Measurements from ENCODE around the gene ASIC4. TPM values are rescaled to one million over a fixed set of nuclear protein-coding genes. Genes with fewer than 3 reads are reported as not detected.

ASIC4 gene
- total RNA-seq, 6 experiments from 2014 or later = 0.05 to 0.19 (median 0.07) TPM; not detected in 3

DNA sequence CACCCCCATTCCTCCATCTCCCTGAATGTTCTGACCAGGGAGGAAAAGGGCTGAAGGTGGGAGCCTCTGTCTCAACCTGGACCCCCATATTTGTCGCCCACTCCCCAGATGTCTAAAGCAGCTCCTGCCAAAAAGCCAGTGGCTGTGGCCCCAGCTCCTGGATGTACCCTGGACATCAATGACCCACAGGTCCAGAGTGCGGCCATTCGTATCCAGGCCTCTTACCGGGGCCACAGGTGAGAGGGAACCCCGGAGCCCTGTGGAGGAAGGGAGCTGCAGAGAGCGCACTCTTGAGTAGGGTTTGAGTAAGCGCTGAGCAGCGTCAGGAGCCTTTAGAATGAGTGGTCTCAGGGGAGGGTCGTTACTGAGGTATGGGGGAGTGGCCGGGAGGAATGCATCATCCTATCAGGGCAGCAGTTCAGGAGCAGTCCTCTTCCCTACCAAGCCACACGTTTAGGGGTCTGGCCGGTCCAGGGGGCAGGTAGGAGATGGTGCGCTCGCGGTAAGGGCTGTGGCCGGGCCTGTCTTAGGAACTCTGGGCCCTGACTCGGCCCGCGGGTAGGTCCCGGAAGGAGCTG is 17.9 kb upstream of the ASIC4 start:
- H3K27me3 Mint-ChIP-seq (ENCODE audit: insufficient read depth) = peaks cover 5% of the 10 kb centered on the region
- peaks cover 4% of the 10 kb centered on the region for H3K36me3 Mint-ChIP-seq (ENCODE audit: low read depth)
- no peak overlapping the region for H3K4me3 Mint-ChIP-seq
- no peak overlapping the region; the same call in 1 of the 2 replicates for H3K27ac Mint-ChIP-seq
- no peaks in the 10 kb centered on the region for H3K9me3 Mint-ChIP-seq
- no peak for TF ChIP-seq CTCF (IDR thresholded peaks at IDR 0.05)
- DNase-seq = no peak
- peaks cover 36% of the 10 kb centered on the region for H3K4me1 Mint-ChIP-seq (ENCODE audit: low read depth)

- H3K4me3 Mint-ChIP-seq = peak overlapping the region; percentile 91
- TF ChIP-seq CTCF (IDR thresholded peaks at IDR 0.05) = no peak
- H3K27me3 Mint-ChIP-seq (ENCODE audit: insufficient read depth) = peaks cover 3% of the 10 kb centered on the region
Observed at GRCh38 chr2:219496825-219497494, 17.3 kb upstream of the ASIC4 start.

GRCh38 chr2:219497495-219498279 is 16.6 kb upstream of the ASIC4 start:
- DNase-seq = peak; percentile 85
- Mint-ChIP-seq H3K36me3 (ENCODE audit: low read depth) (no peaks in the 10 kb centered on the region; the same call in 1 of the 2 replicates), H3K27me3 (ENCODE audit: insufficient read depth) (peaks cover 2% of the 10 kb centered on the region), H3K4me1 (ENCODE audit: low read depth) (peaks cover 41% of the 10 kb centered on the region), H3K9me3 (no peaks in the 10 kb centered on the region), H3K4me3 (peak overlapping the region; percentile 91), H3K27ac (peak overlapping the region; percentile 88)
- no peak for TF ChIP-seq CTCF (IDR thresholded peaks at IDR 0.05)

More at GRCh38 chr2:219496825-219497494, 17.3 kb upstream of the ASIC4 start:
- H3K36me3 Mint-ChIP-seq (ENCODE audit: low read depth) = peaks cover 3% of the 10 kb centered on the region
- peaks cover 41% of the 10 kb centered on the region for H3K4me1 Mint-ChIP-seq (ENCODE audit: low read depth)
- no peak overlapping the region for H3K27ac Mint-ChIP-seq
- H3K9me3 Mint-ChIP-seq = no peaks in the 10 kb centered on the region
- no peak for DNase-seq

DNA sequence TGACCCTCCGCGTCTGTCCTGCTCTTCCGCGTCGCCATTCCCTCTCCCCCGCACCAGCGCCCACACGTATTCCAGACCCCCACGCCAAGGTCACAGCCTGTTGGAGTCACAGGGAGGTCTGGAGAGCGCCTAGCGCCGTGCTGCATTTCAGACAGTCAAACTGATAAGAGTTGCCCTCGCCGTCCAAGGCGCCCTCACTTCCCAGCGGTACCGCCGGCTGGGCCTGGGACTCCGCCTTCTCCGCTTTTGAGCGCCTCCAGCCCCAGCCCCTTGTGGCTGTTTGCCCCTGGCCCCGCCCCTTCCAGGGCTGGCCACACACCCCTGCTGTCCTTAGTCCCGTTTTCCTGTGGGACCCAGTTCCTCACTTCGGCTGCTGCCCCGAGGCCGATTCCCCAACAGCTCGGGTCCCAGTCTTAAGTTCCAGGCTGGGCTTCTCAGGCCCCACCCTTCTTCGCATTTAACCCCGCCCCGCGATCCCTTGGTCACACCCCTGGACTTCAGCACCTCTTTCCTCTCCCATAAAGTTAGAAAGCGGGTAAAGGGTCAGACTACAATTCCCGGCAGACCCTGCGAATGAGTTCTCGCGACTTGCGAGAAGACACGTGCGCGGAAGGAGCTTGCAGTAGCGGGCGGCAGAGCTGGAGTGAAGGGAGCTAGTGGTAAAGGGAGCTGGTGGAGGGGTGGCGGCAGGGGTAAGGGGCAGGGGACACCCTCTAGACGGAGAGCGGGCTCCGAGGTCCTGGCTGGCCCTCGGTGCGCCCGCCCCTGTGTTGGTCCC is 15.8 kb upstream of the ASIC4 start, which contains the start of gene GMPPA:
Gene GMPPA (plus strand): TSS at position 612 of the 778 bp plus-strand sequence. CDS start 1,085 bp downstream, outside the sequence.
- peaks cover 41% of the 10 kb centered on the region for H3K4me1 Mint-ChIP-seq (ENCODE audit: low read depth)

More for the DNA sequence above, 15.8 kb upstream of the ASIC4 start, which contains the start of gene GMPPA:
- peak; percentile 16; the same call in 1 of the 2 replicates for TF ChIP-seq CTCF (IDR thresholded peaks at IDR 0.05)
- Mint-ChIP-seq H3K4me3 (peak within 1 kb of the TSS; percentile 91), H3K9me3 (no peaks in the 10 kb centered on the region), H3K27ac (peak within 1 kb of the TSS; percentile 88), H3K36me3 (ENCODE audit: low read depth) (no peaks in the 10 kb centered on the region; the same call in 1 of the 2 replicates), H3K27me3 (ENCODE audit: insufficient read depth) (peaks cover under 1% of the 10 kb centered on the region; the same call in 1 of the 2 replicates)
- DNase-seq = peak; percentile 98

All from HFFc6 (cell line).